ENCODE data around the gene BNC2.

DNA sequence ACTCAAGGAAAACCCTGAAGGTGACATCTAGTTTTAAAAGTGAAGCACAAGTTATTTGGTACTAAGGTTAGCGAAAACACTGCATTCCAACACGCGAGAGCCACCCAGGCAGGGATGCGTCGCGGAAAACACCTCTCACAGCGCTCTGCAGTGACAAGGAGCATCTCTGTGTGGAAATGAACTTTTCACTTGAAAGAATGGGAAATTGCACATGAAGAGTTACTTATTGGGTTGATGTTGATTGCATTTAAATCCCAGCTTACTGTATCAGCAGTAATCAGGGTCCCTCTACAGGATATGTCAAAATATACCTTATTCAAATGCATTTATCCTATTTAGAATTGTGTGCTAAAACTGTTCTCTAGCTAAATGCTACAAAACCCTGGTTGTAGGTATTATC is 144.4 kb downstream of the BNC2 start:
- TF ChIP-seq, protein P1, sequence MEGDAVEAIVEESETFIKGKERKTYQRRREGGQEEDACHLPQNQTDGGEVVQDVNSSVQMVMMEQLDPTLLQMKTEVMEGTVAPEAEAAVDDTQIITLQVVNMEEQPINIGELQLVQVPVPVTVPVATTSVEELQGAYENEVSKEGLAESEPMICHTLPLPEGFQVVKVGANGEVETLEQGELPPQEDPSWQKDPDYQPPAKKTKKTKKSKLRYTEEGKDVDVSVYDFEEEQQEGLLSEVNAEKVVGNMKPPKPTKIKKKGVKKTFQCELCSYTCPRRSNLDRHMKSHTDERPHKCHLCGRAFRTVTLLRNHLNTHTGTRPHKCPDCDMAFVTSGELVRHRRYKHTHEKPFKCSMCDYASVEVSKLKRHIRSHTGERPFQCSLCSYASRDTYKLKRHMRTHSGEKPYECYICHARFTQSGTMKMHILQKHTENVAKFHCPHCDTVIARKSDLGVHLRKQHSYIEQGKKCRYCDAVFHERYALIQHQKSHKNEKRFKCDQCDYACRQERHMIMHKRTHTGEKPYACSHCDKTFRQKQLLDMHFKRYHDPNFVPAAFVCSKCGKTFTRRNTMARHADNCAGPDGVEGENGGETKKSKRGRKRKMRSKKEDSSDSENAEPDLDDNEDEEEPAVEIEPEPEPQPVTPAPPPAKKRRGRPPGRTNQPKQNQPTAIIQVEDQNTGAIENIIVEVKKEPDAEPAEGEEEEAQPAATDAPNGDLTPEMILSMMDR (IDR thresholded peaks at IDR 0.05; ENCODE audit: insufficient read depth, low read depth, low read length), result peak; percentile 19
- TF ChIP-seq EZH2 (IDR thresholded peaks at IDR 0.05; ENCODE audit: insufficient read depth, low read length), result no peak

Measured in astrocyte (in vitro differentiated cells and primary cell).